IMR-90 (cell line): Measurements from ENCODE around the gene PEF1. TPM values are rescaled to one million over a fixed set of nuclear protein-coding genes. Genes with fewer than 3 reads are reported as not detected.

ENCODE experiments used
- ATAC-seq: fragments of 200-7000 bp; cut with Tn5 transposase; 2 replicates; pipeline ENCODE4 v1.9.1; 2020; ENCODE audit warnings: low read depth, mild to moderate bottlenecking, moderate library complexity
- BruUV-seq: library from RNA; stranded (reverse); fragments of 400-500 nt; replicated peaks from 2 replicates; lab custom pipeline; 2021; lab: Mats Ljungman, UMichigan
- CTCF ChIA-PET: fragments of 300-600 bp; formaldehyde crosslinking; extraction: SDS; loops from one replicate; lab custom pipeline; 2021; ENCODE audit warnings: antibody characterized with exemption; lab: Yijun Ruan, JAX
- POLR2A ChIA-PET: fragments of 300-600 bp; sonication (Branson Sonifier 250); formaldehyde crosslinking; loops from one replicate; lab custom pipeline; 2022; ENCODE audit warnings: antibody characterized with exemption; ENCODE audit not compliant: unreplicated experiment; lab: Charles Lee
- DNase-seq: peaks from one replicate; pipeline ENCODE4 v3.0.0; 2013
- H2AFZ ChIP-seq: replicated peaks from 2 replicates; pipeline ENCODE3; 2013; ENCODE audit warnings: low read length, mild to moderate bottlenecking; ENCODE audit not compliant: poor library complexity
- H2AK5ac ChIP-seq: 2 replicates; pipeline ENCODE4 v1.6.1; 2013; ENCODE audit warnings: low read depth, low read length, inconsistent platforms
- H2AK9ac ChIP-seq: replicated peaks from 2 replicates; pipeline ENCODE3; 2013; ENCODE audit warnings: mild to moderate bottlenecking, low read depth, low read length, moderate library complexity; ENCODE audit not compliant: poor library complexity
- H2BK120ac ChIP-seq: 2 replicates; pipeline ENCODE4 v1.6.1; 2013; ENCODE audit warnings: low read depth, low read length, inconsistent platforms
- H2BK15ac ChIP-seq: 3 replicates; pipeline ENCODE4 v1.6.1; 2013; ENCODE audit warnings: low read depth, low read length, inconsistent platforms
- H2BK20ac ChIP-seq: 2 replicates; pipeline ENCODE4 v1.6.1; 2013; ENCODE audit warnings: low read depth, mild to moderate bottlenecking, inconsistent platforms, low read length, moderate library complexity
- H2BK5ac ChIP-seq: 2 replicates; pipeline ENCODE4 v1.6.1; 2013; ENCODE audit warnings: mild to moderate bottlenecking, low read depth, low read length, inconsistent platforms; ENCODE audit not compliant: poor library complexity, severe bottlenecking
- H3K14ac ChIP-seq: replicated peaks from 2 replicates; pipeline ENCODE4 v1.6.1; 2013; ENCODE audit warnings: low read depth, low read length, inconsistent platforms
- H3K18ac ChIP-seq: 2 replicates; pipeline ENCODE4 v1.6.1; 2013; ENCODE audit warnings: low read depth, low read length, control low read depth
- H3K23ac ChIP-seq: 2 replicates; pipeline ENCODE4 v1.6.1; 2013; ENCODE audit warnings: low read depth, low read length, inconsistent platforms
- H3K27ac ChIP-seq: 2 replicates; pipeline ENCODE4 v1.5.1; 2013; ENCODE audit warnings: mild to moderate bottlenecking, control low read depth, low read length; ENCODE audit not compliant: insufficient read depth
- H3K27me3 ChIP-seq: 2 replicates; pipeline ENCODE4 v1.6.1; 2013; ENCODE audit warnings: low read length; ENCODE audit not compliant: control insufficient read depth, insufficient read depth
- H3K36me3 ChIP-seq: 2 replicates; pipeline ENCODE4 v1.6.1; 2013; ENCODE audit warnings: low read length, mixed read lengths; ENCODE audit not compliant: control insufficient read depth, insufficient read depth
- H3K4ac ChIP-seq: 2 replicates; pipeline ENCODE4 v1.6.1; 2013; ENCODE audit warnings: low read depth, low read length, inconsistent platforms
- H3K4me1 ChIP-seq: 2 replicates; pipeline ENCODE4 v1.6.1; 2013; ENCODE audit warnings: low read length, mixed read lengths; ENCODE audit not compliant: control insufficient read depth, insufficient read depth
- H3K4me2 ChIP-seq: 2 replicates; pipeline ENCODE4 v1.6.1; 2013; ENCODE audit warnings: low read depth, mild to moderate bottlenecking, control low read depth, low read length, moderate library complexity
- H3K4me3 ChIP-seq: 2 replicates; pipeline ENCODE4 v1.5.1; 2013; ENCODE audit warnings: low read depth, mild to moderate bottlenecking, control low read depth, low read length, moderate library complexity; ENCODE audit not compliant: insufficient read depth
- H3K56ac ChIP-seq: 2 replicates; pipeline ENCODE4 v1.6.1; 2013; ENCODE audit warnings: low read length, inconsistent platforms; ENCODE audit not compliant: insufficient read depth; ENCODE audit errors: extremely low read depth
- H3K79me1 ChIP-seq, 2 experiments: 2 replicates each; pipeline ENCODE4 v1.6.1; 2013; ENCODE audit warnings: low read length in 2 of 2, inconsistent platforms in 1 of 2, low read depth in 1 of 2
- H3K9ac ChIP-seq: 2 replicates; pipeline ENCODE4 v1.6.1; 2013; ENCODE audit warnings: low read depth, low read length, control low read depth
- H3K9me1 ChIP-seq: 2 replicates; pipeline ENCODE4 v1.6.1; 2013; ENCODE audit warnings: low read length, inconsistent platforms; ENCODE audit not compliant: insufficient read depth
- H3K9me3 ChIP-seq: 2 replicates; pipeline ENCODE4 v1.6.1; 2013; ENCODE audit warnings: low read length; ENCODE audit not compliant: control insufficient read depth, insufficient read depth
- H4K20me1 ChIP-seq: 2 replicates; pipeline ENCODE4 v1.6.1; 2013; ENCODE audit warnings: low read length, inconsistent platforms; ENCODE audit not compliant: insufficient read depth
- H4K5ac ChIP-seq: 2 replicates; pipeline ENCODE4 v1.6.1; 2013; ENCODE audit warnings: mild to moderate bottlenecking, low read depth, low read length, control low read depth
- H4K8ac ChIP-seq, 2 experiments: 2 replicates each; pipeline ENCODE4 v1.6.1; 2013; ENCODE audit warnings: low read depth in 2 of 2, low read length in 2 of 2, control low read depth in 1 of 2, inconsistent platforms in 1 of 2
- H4K91ac ChIP-seq: 2 replicates; pipeline ENCODE4 v1.6.1; 2013; ENCODE audit warnings: low read depth, low read length, inconsistent platforms; ENCODE audit not compliant: insufficient read depth
- CTCF ChIP-seq: conservative IDR thresholded peaks from 2 replicates; pipeline ENCODE4 v1.5.1; 2012; ENCODE audit warnings: mild to moderate bottlenecking, low read depth, low read length, improper control_type of control experiment
- FOS ChIP-seq: fragments of 150-350 bp; IDR thresholded peaks from 2 replicates; pipeline ENCODE4 v1.6.1; 2016; ENCODE audit warnings: low read depth, low read length
- MAFK ChIP-seq: IDR thresholded peaks from 2 replicates; pipeline ENCODE4 v1.6.1; 2012; ENCODE audit warnings: low read depth, low read length, improper control_type of control experiment
- MAZ ChIP-seq: IDR thresholded peaks from 2 replicates; pipeline ENCODE4 v1.6.1; 2012; ENCODE audit warnings: low read depth, mild to moderate bottlenecking, low read length, improper control_type of control experiment, moderate library complexity, borderline replicate concordance
- MXI1 ChIP-seq: IDR thresholded peaks from 2 replicates; pipeline ENCODE4 v1.6.1; 2012; ENCODE audit warnings: low read depth, mild to moderate bottlenecking, low read length, moderate library complexity, borderline replicate concordance
- NFE2L2 ChIP-seq: fragments of 150-350 bp; IDR thresholded peaks from 2 replicates; pipeline ENCODE4 v1.6.1; 2016; ENCODE audit warnings: low read depth, mild to moderate bottlenecking, low read length
- POLR2A ChIP-seq: IDR thresholded peaks from 2 replicates; pipeline ENCODE4 v1.6.1; 2012; ENCODE audit warnings: mild to moderate bottlenecking, low read depth, low read length
- RAD21 ChIP-seq: IDR thresholded peaks from 2 replicates; pipeline ENCODE4 v1.6.1; 2012; ENCODE audit warnings: low read length, improper control_type of control experiment
- RCOR1 ChIP-seq: IDR thresholded peaks from 2 replicates; pipeline ENCODE4 v1.6.1; 2012; ENCODE audit warnings: mild to moderate bottlenecking, low read length, improper control_type of control experiment; ENCODE audit not compliant: insufficient replicate concordance
- RFX5 ChIP-seq: IDR thresholded peaks from 2 replicates; pipeline ENCODE4 v1.8.0; 2012; ENCODE audit warnings: low read depth, mild to moderate bottlenecking, low read length, moderate library complexity
- SMC3 ChIP-seq: fragments of 150-350 bp; IDR thresholded peaks from 2 replicates; pipeline ENCODE4 v1.6.1; 2016; ENCODE audit warnings: low read depth, mild to moderate bottlenecking, antibody characterized with exemption, low read length, moderate library complexity
- WGBS, 2 experiments: methylation state at CpG; one replicate each; pipeline versions ENCODE4 v1.1.5 to v1.1.7; 2013; ENCODE audit warnings: missing lambda C conversion rate in 2 of 2; ENCODE audit not compliant: insufficient read length in 1 of 2; ENCODE audit errors: extremely low coverage in 2 of 2; 5-methylcytosine and 5-hydroxymethylcytosine counted together
- dilution Hi-C: fragments of 300-500 bp; cut with HindIII; formaldehyde crosslinking; loops from one replicate; pipeline ENCODE4 v1.14.3; 2018; ENCODE audit warnings: low sequenced_read_pairs; ENCODE audit not compliant: unreplicated experiment
- in situ Hi-C: fragments of 300-500 bp; cut with MboI; formaldehyde crosslinking; loops from 3 replicates; pipeline ENCODE4 v1.14.3; 2019; ENCODE audit warnings: low sequenced_read_pairs, inconsistent platforms, mixed read lengths
- intact Hi-C: fragments of 100-400 bp; cut with micrococcal nuclease; formaldehyde crosslinking; loops from 2 replicates; pipeline ENCODE4 v1.10.0; 2022
- polyA plus RNA-seq, 3 experiments: library from polyadenylated mRNA; depleted of rRNA; stranded (reverse); fragments of >200 nt; gene quantifications; 2 replicates each; pipeline ENCODE4 v1.2.3, GENCODE V29; 2012; ENCODE audit warnings: low replicate concordance in 1 of 3
- total RNA-seq: library from RNA; depleted of rRNA; stranded (reverse); fragments of >200 nt; gene quantifications from 2 replicates; pipeline ENCODE4 v1.2.3, GENCODE V29; 2012
- TF ChIP-seq, protein P1 (sequence below): fragments of 150-350 bp; IDR thresholded peaks from 2 replicates; pipeline ENCODE4 v1.6.1; 2016; ENCODE audit warnings: low read depth, mild to moderate bottlenecking, low read length, moderate library complexity, borderline replicate concordance

The PEF1 gene
- total and polyA plus RNA-seq, 2 of the 4 experiments (the other 2 are of a cell fraction): 84.2 to 104 TPM

GRCh38 chr1:31654474-31654776, 9.7 kb upstream of the PEF1 start:
- Histone ChIP-seq H3K79me1 (no peaks in the 10 kb centered on the region), H2BK20ac (no peak overlapping the region), H3K9ac (no peak overlapping the region), H3K36me3 (peaks cover 66% of the 10 kb centered on the region), H3K4ac (no peak overlapping the region), H2BK120ac (no peak overlapping the region), H4K91ac (no peak overlapping the region), H3K14ac (no peak overlapping the region), H3K23ac (no peak overlapping the region), H2AK9ac (no peak overlapping the region), H4K8ac (no peak overlapping the region), H3K4me1 (no peaks in the 10 kb centered on the region), H3K4me3 (no peak overlapping the region), H2BK5ac (no peak overlapping the region), H3K18ac (no peak overlapping the region), H3K4me2 (no peak overlapping the region), H4K5ac (no peak overlapping the region), H4K20me1 (no peaks in the 10 kb centered on the region), H2BK15ac (no peak overlapping the region), H2AFZ (no peak overlapping the region), H2AK5ac (no peak overlapping the region), H3K27ac (no peak overlapping the region), H3K56ac (no peak overlapping the region), H3K9me1 (no peaks in the 10 kb centered on the region), H3K9me3 (no peaks in the 10 kb centered on the region), H3K27me3 (no peaks in the 10 kb centered on the region)
- ATAC-seq (no peak), DNase-seq (no peak)
- intact Hi-C loops: no loop called here
- BruUV-seq: no TSS peak
- WGBS, 2 experiments: no CpG with 5 or more reads among the region's 5 CpGs
- ChIA-PET POLR2A (no interaction called here), CTCF (no interaction called here)
- in situ Hi-C loops: no loop called here
- TF ChIP-seq RFX5 (no peak), RAD21 (no peak), NFE2L2 (no peak), CTCF (no peak), FOS (no peak), MAZ (no peak), RCOR1 (no peak), MXI1 (no peak), POLR2A (no peak), MAFK (no peak), SMC3 (no peak)
- TF ChIP-seq, protein P1, sequence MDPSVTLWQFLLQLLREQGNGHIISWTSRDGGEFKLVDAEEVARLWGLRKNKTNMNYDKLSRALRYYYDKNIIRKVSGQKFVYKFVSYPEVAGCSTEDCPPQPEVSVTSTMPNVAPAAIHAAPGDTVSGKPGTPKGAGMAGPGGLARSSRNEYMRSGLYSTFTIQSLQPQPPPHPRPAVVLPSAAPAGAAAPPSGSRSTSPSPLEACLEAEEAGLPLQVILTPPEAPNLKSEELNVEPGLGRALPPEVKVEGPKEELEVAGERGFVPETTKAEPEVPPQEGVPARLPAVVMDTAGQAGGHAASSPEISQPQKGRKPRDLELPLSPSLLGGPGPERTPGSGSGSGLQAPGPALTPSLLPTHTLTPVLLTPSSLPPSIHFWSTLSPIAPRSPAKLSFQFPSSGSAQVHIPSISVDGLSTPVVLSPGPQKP: no peak
- dilution Hi-C loops: no loop called here
